Activated CD8-positive, alpha-beta memory T cell treated with anti-CD3 and anti-CD28 coated beads for 24 hours (primary cell): ENCODE measurements around the gene ZDHHC14.
"Not testable (repeated sequence)": the region's sequence is repeated elsewhere in the genome, so short reads cannot be mapped to it uniquely, and the experiment has no call there.

Source experiments
- DNase-seq: peaks from one replicate; pipeline ENCODE4 v3.0.0-alpha.2; 2020

ZDHHC14 gene

DNA sequence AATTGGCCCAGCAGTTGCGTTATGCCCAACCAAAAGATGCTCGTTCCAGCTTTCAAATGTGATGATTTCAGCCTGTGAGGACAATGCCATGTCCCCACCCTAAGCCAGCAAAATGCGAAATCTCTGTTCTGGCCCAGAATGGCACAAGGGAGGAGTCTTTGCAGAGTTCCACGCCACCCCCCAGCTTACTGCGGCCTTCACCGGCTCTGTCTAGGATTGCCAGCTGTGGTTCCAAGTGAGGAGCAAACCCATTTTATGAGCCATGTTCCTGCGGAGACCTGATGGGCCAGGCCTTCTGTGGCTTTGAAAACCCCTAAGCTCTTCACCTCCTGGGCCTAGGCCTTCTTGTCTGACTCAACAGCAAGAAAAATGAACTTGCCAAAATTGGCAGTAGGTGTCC is 295.3 kb downstream of the ZDHHC14 start:
- no peak for DNase-seq

DNA sequence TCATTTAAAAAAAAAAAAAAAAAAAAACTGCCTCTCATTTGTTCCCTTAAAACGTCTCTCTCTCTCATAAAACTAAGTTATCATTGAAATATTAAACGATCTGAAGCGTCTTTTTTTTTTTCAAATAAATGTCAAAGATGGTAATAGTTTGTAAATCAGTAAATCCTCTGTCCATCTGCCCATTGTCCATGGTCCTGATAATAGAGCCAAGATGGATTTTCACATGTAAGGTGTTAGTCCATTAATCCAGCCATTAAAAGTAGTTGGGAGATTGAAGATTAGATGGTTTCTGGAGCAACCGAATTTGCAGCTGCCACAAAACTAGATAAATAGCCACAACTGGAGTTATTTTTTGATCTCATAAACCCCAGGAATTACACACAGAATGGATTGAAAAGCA is 296.2 kb downstream of the ZDHHC14 start:
- no peak for DNase-seq

DNA sequence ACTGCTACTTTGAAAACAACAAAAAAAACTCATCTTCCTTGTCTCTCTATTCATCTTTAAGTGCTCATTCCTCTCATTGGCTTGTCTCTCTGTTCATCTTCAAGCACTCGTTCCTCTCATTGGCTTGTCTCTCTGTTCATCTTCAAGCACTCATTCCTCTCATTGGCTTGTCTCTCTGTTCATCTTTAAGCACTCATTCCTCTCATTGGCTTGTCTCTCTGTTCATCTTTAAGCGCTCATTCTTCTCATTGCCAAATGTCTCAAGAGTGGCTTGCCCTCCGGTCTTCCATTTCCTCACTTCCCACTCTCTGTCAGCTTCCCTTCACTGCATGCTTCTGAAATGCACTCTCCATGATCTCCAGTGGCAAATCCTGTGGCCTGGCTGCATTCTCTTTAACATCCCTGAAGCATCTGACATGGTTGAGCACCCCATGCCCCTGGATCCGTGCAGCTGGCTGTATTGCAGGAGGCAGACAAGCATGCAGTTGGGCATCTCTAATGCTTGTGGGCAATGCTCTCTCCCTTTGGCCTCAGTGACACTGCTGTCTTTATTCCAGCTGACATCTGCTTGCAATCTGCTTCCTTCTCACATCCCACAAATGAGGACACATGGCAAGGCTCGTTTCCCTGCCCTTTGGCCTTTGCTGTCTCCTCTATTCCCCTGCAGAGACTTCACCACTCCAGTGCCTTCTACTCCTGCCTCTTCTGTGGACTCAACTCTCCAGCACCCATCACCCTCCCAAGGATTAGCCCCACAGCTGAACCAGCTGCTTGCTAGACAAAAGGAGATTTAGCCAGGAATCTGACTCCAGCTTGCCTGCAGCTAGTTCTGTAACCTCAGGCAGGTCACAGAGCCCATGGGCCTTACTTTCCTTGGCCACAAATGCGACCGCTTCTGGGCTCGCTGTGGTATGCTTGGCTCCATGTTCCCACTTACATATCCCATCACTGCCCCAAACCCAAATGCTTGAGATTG is 298.9 kb downstream of the ZDHHC14 start:
- no peak for DNase-seq

DNA sequence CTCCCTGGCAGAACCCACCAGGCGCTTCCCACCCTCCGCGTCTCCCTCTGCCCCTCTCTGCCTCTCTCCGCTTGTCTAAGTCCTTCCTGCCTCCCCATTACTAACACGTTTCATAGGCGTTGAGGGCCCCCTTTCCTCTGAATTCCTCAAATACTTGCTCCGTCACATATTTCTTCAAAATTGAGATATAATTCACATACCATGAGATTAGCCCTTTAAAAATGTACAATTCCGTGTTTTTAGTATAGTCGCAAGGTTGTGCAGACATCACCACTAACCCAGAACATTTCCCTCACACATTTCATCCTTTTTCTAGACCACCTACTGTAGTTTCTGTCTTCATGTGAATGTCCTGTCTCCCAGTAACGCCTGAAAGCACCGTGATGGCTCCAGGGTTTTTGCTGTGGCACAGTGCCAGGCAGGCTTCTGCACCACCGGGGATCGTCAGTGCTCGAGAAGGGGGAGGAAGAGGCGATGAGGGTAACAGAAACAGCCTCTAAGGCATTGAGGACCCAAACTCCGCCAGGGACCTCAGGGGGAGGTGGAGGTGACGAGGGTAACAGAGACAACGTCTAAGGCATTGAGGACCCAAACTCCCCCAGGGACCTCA is 300.2 kb downstream of the ZDHHC14 start:
- no peak for DNase-seq

DNA sequence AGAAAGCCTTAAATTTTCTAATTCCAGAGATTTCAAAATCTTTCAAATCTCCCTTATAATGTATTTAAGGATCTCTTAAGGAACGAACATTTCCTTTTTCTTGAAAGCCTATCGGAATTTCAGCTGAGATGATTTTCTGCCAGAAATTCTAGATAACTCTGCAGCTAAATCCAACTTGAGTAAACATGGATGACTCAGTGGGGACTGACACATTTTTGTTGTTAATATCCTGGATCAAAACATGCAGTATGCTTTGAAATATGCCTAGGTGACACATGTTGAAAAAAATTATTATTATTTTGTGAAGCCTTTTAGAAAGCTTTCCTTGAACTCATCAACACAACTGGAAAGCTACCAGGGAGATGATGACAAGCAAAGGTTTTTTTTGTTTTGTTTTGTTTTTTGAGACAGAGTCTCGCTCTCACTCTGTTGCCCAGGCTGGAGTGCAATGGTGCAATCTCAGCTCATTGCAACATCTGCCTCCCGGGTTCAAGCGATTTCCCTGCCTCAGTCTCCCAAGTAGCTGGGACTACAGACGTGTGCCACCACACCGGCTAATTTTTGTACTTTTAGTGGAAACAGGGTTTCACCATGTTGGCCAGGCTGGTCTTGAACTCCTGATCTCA is 302.0 kb downstream of the ZDHHC14 start:
- DNase-seq = no peak

DNA sequence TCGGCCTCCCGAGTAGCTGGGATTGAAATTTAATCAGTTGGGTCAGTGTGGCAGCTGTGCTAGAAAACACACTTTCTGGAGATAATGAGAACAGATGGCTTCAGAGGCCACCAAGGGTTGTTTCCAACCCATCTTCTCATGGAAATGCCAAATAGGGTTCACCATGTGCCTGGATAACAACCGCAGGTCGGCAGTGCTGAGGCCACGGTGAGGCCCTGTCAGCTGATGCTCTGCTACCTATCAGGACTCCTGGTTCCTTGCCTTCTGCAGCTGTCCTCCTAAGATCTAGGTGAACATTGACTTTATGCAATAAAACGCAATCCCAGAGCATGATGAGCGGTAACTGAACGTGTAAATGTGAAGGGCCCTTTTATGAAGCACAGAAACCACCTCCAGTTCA is 302.7 kb downstream of the ZDHHC14 start:
- DNase-seq = no peak

DNA sequence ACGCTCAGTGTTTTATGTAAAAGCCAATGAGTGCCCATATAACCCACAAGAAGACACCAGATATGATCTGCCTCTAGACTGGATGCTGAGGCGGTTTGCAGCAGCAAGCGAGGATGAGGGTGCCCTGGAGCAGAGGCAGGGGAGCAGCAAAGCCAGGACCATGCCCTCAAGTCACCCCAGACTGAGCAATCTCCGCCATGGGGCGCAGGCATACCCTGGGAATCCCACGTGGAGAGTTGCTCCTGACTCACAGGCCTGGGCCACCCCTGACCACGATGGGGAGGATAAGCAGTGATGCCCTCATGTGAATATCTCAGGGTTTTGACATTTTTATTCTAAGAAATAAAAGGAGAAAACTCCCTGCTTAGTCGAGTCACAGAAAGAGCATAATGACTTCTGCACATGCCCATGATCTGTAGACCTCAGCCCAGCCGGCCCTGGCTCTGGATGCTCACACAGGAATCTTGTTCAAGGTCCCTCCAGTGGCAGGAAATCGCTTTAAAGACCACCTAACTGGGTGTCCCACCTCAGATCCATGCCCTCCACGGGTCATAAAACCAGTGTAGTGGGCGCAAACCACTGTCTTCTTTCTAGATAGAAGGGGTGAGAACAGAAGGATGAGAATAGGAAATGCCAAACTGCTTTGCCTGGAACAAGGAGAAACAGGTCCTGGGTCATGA is 303.8 kb downstream of the ZDHHC14 start:
- DNase-seq = no peak

DNA sequence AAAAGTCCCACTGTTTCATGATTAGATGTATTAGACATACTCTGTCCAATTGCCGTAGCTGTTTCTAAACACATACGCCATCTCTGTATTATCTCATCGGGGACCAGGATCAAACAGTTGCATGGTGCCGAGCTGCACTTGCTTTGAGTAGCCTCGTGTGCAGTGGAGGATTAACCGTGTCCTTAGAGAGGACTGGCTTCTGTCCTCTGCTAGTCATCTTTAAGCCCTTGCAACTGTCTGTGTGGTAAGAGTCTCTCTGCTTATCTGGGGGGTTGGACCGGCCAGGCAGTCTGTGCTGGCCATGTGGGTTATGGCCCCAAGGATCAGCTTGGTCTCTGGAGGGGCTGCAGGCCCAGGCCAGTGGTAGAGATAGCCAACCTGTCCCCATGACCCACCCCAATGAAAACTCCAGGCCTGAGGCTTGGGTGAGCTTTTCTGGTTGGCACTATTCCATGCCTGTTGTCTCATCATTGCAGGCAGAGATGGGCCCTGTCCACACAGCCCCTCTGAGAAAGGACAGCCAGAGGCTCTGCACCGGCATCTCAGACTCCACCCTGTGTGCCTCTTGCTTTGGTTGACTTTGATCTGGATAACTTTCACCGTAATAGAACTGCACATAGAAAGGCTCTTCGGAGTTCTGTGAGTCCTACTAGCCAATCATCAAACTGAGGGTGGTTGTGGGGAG is 304.7 kb downstream of the ZDHHC14 start:
- no peak for DNase-seq

DNA sequence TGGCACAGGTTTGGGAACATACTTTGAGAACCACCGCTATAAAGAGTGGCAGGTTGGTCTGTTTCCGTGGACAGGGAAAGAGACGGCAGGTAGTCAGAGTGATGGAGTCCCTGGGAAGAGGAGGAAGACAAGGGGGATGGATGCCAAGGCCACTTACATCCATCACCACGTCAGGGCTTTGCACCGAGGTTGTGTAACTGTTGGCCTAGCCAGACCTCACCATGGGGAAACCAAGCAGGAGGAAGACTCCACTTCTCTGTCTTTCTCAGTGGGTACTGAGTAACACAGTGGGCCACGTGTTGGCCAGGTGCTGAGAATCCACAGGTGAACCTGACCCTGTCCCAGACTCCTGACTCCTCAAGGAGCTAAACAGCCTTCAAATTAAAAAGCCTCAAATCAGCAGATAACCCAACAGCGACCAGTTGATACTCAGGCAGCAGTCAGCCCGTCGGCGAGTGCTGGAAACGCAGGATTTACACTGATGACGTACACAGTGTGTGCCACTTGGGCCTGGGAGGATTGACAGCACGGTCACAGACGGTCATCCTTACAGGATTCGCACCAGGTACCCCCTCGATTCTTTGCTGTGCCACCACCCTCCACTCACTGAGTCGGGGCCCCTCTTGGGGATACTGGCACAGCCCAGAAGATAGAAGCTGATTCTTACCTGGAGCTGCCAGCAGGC is 307.4 kb downstream of the ZDHHC14 start:
- no peak for DNase-seq

DNA sequence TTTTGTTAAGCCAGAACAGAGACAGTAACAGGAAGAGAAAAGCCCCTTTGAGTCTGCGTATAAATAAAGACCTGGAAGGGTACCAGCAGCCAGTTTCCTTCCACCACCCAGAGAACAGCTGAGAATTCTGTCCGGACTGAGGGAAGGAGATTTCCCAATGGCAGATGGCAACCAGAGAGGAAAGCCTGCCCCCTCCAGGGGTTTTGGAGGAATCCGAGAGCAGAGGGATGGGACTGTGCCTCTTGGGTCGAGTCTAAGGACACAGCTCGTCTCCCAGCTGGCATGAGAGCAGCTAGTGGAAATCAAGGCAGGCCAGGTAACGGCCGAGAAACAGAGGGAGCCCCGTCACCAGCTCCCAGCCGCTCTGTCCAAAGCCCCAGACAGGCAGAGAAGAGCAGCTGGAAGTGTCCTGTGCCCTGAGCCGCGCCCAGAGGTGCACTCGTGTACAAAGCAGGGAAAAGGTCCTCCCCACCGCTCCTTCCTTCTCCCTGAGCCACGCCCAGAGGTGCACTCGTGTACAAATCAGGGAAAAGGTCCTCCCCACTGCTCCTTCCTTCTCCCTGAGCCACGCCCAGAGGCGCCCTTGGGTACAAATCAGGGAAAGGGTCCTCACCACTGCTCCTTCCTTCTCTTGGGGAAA is 308.1 kb downstream of the ZDHHC14 start:
- DNase-seq = no peak

DNA sequence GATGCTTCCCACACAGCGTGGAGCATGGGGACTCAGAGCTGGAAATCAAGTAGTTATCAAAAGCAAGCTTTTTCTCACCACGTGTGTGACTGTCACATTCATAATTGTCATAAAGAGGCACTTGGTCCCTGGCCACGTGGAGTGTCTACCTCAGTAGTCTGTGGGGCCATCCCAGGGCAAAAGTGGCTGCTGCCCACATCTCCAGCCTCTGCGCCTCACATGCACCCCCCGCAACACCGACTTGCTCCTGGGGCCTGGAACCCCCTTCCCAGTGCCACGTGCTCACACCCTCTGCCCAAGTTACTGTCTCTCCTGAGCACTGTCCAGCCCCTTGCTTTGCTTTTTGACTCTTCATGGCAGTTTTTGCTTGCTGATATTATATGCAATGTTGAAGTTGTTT is 308.9 kb downstream of the ZDHHC14 start:
- DNase-seq = no peak

DNA sequence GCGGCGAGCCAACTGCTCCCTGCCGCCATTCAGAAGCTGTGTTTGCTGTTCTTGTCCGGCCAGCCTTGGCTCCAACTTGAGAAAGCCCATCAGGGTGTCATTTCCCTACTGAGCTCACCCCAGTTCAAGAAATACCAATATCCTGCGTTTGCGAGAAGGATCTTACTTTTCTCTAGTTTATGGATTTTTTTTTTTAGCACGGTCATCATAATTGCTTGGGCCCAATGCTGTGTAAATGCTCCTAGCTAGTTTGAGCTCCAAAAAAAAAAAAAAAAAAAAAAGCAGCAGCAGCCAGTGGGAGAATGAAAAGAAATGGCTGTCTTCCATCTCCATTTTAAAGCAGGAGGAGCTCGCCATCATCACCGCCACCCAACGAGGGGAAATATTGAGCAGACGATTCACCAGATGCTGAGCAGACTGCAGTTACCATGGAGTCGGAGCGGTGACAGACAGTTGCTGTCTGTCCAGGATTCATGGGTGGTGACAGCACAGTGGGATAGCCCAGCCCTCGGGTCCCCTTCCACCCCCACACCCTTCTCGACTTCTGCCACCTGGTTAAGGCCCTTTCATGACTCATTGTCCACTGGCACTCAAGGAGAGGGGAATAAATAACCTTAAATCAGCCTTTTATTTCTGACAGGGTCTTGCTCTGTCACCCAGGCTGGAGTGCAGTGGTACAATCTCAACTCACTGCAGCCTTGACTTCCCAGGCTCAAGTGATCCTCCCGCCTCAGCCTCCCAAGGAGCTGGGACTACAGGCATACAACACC is 309.6 kb downstream of the ZDHHC14 start:
- DNase-seq = no peak

DNA sequence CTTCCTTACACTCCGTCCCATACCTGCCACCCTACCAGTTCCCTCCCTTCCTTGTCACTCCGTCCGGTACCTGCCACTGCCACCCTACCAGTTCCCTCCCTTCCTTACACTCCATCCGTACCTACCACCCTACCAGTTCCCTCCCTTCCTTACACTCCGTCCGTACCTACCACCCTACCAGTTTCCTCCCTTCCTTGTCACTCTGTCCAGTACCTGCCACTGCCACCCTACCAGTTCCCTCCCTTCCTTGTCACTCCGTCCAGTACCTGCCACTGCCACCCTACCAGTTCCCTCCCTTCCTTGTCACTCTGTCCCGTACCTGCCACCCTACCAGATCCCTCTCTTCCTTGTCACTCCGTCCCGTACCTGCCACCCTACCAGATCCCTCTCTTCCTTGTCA is 310.6 kb downstream of the ZDHHC14 start:
- not testable (repeated sequence) for DNase-seq

DNA sequence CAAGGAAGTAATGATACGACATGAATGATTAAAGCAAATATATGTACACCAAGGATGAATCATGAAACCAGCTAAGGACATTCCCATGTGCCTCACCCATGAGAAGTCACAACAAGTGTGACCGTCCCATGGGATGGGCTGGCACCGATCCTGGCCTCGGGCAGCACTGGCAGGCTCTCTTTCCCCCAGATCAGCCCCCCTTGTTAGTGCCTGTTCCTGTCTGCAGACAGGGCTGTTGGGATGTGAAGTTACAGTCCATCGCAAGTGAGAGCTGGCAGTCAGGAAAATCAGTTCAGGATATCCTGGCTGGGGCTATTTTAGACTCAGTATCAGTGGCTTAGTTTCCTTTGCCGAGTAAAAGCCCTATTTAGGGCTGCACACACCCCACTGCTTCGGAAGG is 312.9 kb downstream of the ZDHHC14 start:
- DNase-seq = no peak

DNA sequence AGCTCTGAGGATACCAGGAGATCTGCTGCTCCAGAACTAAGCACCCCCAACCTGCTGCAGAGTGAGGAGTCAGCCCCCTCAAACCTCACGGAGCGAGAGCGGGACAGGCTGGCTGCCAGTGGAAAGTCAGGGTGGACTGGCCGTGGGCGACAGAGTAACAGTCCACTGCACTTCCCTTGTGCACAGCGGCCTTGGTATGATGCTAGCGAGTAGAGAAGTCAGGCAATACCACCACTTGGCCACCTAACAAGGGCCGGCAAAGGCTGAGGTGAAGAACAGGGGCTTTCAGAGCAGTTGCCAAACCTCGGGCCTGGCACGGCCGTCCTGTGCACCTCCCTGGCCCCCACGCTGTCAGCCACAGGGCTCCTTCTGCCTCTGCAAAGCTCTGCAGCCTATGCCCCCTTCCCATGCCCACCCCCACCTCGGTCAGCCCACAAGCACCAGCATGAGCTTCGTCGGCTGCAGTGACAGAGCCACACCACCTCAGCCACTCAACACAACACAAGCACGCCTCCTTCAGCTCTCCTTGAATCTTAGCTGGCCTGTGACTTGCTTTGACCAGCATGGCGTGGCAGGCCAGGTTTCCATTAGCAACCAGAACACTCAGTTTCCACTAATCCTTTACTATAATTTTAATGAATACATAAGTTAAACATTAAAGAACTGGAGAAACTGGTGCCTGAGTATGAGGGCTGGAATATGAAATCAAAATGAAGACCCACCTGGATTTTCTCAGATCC is 314.5 kb downstream of the ZDHHC14 start:
- DNase-seq = no peak

DNA sequence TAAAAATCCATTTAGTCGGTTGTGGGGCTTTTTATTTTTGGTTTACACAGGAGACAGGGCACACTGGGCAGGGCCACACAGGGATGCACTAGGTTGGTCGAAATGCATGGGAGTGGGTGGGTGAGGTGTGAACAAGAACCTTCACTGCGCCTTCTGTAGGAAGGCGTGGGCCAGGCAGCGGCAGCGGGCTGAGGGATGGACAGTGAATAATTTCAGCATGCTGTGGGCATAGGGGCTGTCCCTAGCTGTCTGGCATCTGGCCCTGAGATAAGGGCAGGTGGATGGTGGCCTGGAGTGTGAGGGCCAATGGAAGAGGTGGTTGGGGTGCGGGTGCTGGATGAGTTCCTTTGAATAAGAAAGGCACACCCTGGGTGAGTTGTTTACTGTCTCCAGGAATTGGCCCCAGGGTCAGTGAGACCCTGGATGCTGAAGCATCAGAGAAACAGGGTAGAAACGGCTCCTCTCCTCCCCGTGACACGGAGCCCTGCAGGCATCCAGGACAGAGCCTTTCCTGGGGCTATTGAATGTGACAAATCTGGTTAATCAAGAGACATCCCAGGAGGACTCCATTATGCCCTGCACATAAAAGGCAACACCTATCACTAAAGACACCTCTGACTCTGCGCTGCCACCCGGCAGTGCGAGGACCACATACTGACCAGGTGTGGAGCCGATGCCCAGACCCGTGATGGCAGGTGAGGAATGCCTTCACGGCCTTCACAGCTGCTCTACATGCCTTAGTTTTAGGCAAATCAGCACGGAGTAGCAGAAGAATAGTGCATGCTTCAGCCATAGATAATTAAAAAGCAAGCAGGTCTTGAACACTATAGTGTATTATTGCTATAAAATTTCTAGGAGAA is 319.0 kb downstream of the ZDHHC14 start:
- DNase-seq = no peak

DNA sequence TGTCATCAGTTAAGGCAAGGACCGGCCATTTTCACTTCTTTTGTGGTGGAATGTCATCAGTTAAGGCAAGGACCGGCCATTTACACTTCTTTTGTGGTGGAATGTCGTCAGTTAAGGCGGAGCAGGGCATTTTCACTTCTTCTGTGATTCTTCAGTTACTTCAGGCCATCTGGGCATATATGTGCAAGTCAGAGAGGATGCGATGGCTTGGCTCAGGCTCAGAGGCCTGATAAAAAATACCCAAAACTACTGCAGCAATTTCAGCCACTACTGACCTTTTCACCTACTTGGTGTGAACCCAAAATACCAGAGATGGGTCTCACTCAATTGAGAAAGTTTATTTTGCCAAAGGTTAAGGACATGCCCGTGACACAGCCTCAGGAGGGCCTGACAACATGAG is 325.4 kb downstream of the ZDHHC14 start:
- not testable (repeated sequence) for DNase-seq

DNA sequence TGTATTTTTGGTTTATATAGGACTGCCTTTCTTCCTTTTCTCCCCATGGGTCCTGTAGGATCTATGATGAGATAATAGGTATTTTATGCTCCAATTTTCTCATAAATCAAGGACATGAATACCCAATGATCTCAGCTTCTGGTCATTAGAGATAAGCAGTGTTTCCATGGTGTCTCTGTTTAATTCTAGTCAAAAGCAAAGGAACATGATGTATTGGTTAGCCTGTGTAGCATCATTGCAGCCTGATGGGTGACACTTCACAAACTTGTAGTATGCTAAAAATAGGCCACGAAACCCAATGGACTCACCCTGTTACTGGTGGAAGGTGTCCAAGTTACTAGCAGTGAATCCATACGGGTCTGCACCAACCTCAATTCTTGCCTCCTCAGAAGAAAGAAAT is 325.9 kb downstream of the ZDHHC14 start:
- DNase-seq = no peak

DNA sequence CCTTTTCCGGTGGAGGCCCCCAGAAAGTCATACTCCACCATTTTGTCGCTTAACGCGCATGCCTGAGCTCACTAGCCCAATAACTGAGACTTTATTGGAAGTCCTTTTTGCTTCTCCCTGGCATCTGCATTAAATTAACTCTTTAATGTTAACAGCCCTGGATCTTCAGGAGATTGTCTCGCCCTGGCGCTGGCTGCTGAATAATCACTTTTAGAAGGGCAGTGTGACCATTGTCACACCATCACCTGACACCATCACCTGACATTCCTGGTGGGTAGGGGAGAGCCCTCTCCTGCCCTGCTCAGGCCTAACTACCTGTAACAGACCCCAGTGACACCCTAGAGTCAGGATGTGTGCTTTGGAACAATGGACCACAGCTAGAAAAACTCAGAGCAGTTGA is 326.6 kb downstream of the ZDHHC14 start:
- no peak for DNase-seq
